Panc1 (cell line): ENCODE results near the gene NAA80. TPM values are rescaled to one million over a fixed set of nuclear protein-coding genes. Genes with fewer than 3 reads are reported as not detected.

Experiments used
- ATAC-seq: fragments of 200-7000 bp; cut with Tn5 transposase; 2 replicates; pipeline ENCODE4 v1.9.1; 2020; ENCODE audit warnings: mild to moderate bottlenecking, moderate library complexity
- BruUV-seq: library from RNA; stranded (reverse); fragments of 400-500 nt; replicated peaks from 2 replicates; lab custom pipeline; 2021; lab: Mats Ljungman, UMichigan
- CTCF ChIA-PET: fragments of 300-600 bp; sonication (Branson Sonifier 250); formaldehyde crosslinking; loops from one replicate; lab custom pipeline; 2022; ENCODE audit warnings: antibody characterized with exemption; lab: Charles Lee
- POLR2A ChIA-PET: fragments of 300-600 bp; sonication (Branson Sonifier 250); formaldehyde crosslinking; loops from one replicate; lab custom pipeline; 2022; ENCODE audit warnings: antibody characterized with exemption; lab: Charles Lee
- DNase-seq: peaks from one replicate; pipeline ENCODE4 v3.0.0-alpha.2; 2010; ENCODE audit warnings: low read depth, low spot score
- H3K27ac ChIP-seq: 2 replicates; pipeline ENCODE4 v1.5.1; 2011; ENCODE audit warnings: mild to moderate bottlenecking, low read length, inconsistent platforms
- H3K27me3 ChIP-seq: fragments of 200-500 bp; sonication (Bioruptor generic); 2 replicates; pipeline ENCODE4 v1.6.0; 2014; ENCODE audit warnings: low read length, inconsistent platforms; ENCODE audit not compliant: control insufficient read depth, insufficient read depth
- H3K36me3 ChIP-seq: fragments of 200-500 bp; sonication (Bioruptor generic); 2 replicates; pipeline ENCODE4 v1.5.1; 2014; ENCODE audit warnings: inconsistent platforms, mild to moderate bottlenecking, low read length, moderate library complexity; ENCODE audit not compliant: control insufficient read depth, insufficient read depth
- H3K4me1 ChIP-seq: 2 replicates; pipeline ENCODE4 v1.5.1; 2011; ENCODE audit warnings: inconsistent platforms, mild to moderate bottlenecking, low read length, moderate library complexity; ENCODE audit not compliant: control insufficient read depth, insufficient read depth
- H3K4me3 ChIP-seq, 2 experiments: 2 replicates each; pipeline ENCODE4 v1.5.1; 2011 to 2012; ENCODE audit warnings: low read depth in 2 of 2, low read length in 2 of 2, mild to moderate bottlenecking in 2 of 2, inconsistent platforms in 1 of 2, moderate library complexity in 1 of 2
- H3K9me3 ChIP-seq: fragments of 200-500 bp; sonication (Bioruptor generic); 2 replicates; pipeline ENCODE4 v1.5.1; 2014; ENCODE audit warnings: low read depth, mild to moderate bottlenecking, inconsistent platforms, low read length, moderate library complexity; ENCODE audit not compliant: control insufficient read depth, insufficient read depth
- CTCF ChIP-seq: fragments of 450-650 bp; IDR thresholded peaks from 2 replicates; pipeline ENCODE4 v1.5.1; 2017; ENCODE audit warnings: mild to moderate bottlenecking
- POLR2AphosphoS5 ChIP-seq: IDR thresholded peaks from 2 replicates; pipeline ENCODE4 v1.6.1; 2012; ENCODE audit warnings: mild to moderate bottlenecking, low read depth, low read length, moderate library complexity
- REST ChIP-seq, 2 experiments: IDR thresholded peaks; 2 replicates each; pipeline ENCODE4 v1.6.1; 2011 to 2012; ENCODE audit warnings: low read depth in 2 of 2, control low read depth in 1 of 2, low read length in 1 of 2, mild to moderate bottlenecking in 1 of 2, moderate library complexity in 1 of 2; ENCODE audit not compliant: insufficient read depth in 1 of 2
- SIN3A ChIP-seq: IDR thresholded peaks from 2 replicates; pipeline ENCODE4 v1.6.1; 2012; ENCODE audit warnings: low read depth, mild to moderate bottlenecking, low read length, moderate library complexity, borderline replicate concordance; ENCODE audit not compliant: insufficient read depth
- TCF7L2 ChIP-seq: IDR thresholded peaks from 2 replicates; pipeline ENCODE4 v1.6.1; 2011; ENCODE audit warnings: mild to moderate bottlenecking, low read depth, low read length, inconsistent platforms
- in situ Hi-C: cut with HindIII; loops from 2 replicates; pipeline ENCODE4 v1.10.0; 2016; ENCODE audit warnings: low sequenced_read_pairs, low pct_unique_long_range_greater_than_20kb
- intact Hi-C: fragments of 100-400 bp; cut with micrococcal nuclease; formaldehyde crosslinking; loops from one replicate; pipeline ENCODE4 v1.10.0; 2022; ENCODE audit not compliant: unreplicated experiment
- total RNA-seq: library from RNA; stranded (reverse); gene quantifications from one replicate; pipeline ENCODE4 v1.2.1, GENCODE V29; 2021; ENCODE audit not compliant: unreplicated experiment

The NAA80 gene
- total RNA-seq, 1 experiment from 2014 or later, result 7.2 TPM

- ATAC-seq, result no peak
- no peaks in the 10 kb centered on the region for H3K9me3 ChIP-seq
- no peaks in the 10 kb centered on the region; the same call in 1 of the 2 replicates for H3K36me3 ChIP-seq
- CTCF ChIA-PET, result no interaction called here
- TF ChIP-seq REST (IDR thresholded peaks at IDR 0.05; ENCODE audit: insufficient read depth in 1 of 2, low read depth in 2 of 2, low read length in 1 of 2), result no peak
- no peak for TF ChIP-seq POLR2AphosphoS5
- no peak overlapping the region for H3K27ac ChIP-seq
- no TSS peak for BruUV-seq
- H3K27me3 ChIP-seq, result no peaks in the 10 kb centered on the region
- POLR2A ChIA-PET, result no interaction called here
- peaks cover 6% of the 10 kb centered on the region; the same call in 1 of the 2 replicates for H3K4me1 ChIP-seq
- H3K4me3 ChIP-seq, result no peak overlapping the region
- in situ Hi-C loops (no loop called here), intact Hi-C loops (no loop called here)
- DNase-seq, result no peak
Observed at GRCh38 chr3:50316657-50317242, 17.5 kb upstream of the NAA80 start.

- ChIA-PET POLR2A (interaction anchor here (0.6 kb wide), 1 partner anchor 16 kb away, joined by 3 read pairs; the partner anchor contains the start of genes HYAL3 and NAA80), CTCF (no interaction called here)
- no peaks in the 10 kb centered on the region for H3K27me3 ChIP-seq
- ATAC-seq (no peak), DNase-seq (no peak)
- H3K4me3 ChIP-seq, result no peak overlapping the region
- intact Hi-C loops, result no loop called here
- no peaks in the 10 kb centered on the region; the same call in 1 of the 2 replicates for H3K4me1 ChIP-seq
- BruUV-seq, result no TSS peak
- TF ChIP-seq SIN3A (no peak), CTCF (no peak), REST (IDR thresholded peaks at IDR 0.05; ENCODE audit: insufficient read depth in 1 of 2, low read depth in 2 of 2, low read length in 1 of 2) (no peak), TCF7L2 (no peak), POLR2AphosphoS5 (no peak; the same call in 1 of the 2 replicates)
- in situ Hi-C loops, result no loop called here
- H3K27ac ChIP-seq, result no peak overlapping the region
- no peaks in the 10 kb centered on the region for H3K9me3 ChIP-seq
- H3K36me3 ChIP-seq, result no peaks in the 10 kb centered on the region
Observed at GRCh38 chr3:50314816-50315215, 15.6 kb upstream of the NAA80 start.
